MM.1S (cell line): ENCODE results near the gene TNS2.

ENCODE experiments used
- DNase-seq: peaks from one replicate; pipeline ENCODE4 v3.0.0-alpha.2; 2015
- H2AFZ ChIP-seq: fragments of 300-600 bp; sonication (generic); 2 replicates; pipeline ENCODE4 v1.6.0; 2016; ENCODE audit warnings: antibody characterized with exemption, low read length
- H3F3A ChIP-seq: fragments of 300-600 bp; sonication (generic); 2 replicates; pipeline ENCODE4 v1.6.1; 2016; ENCODE audit warnings: mild to moderate bottlenecking, antibody characterized with exemption, low read length, moderate library complexity, mixed read lengths; ENCODE audit not compliant: insufficient read depth
- H3K27ac ChIP-seq: fragments of 300-600 bp; sonication (generic); 2 replicates; pipeline ENCODE4 v1.5.1; 2016; ENCODE audit warnings: mild to moderate bottlenecking, low read length
- H3K27me3 ChIP-seq: fragments of 300-600 bp; sonication (generic); replicated peaks from 2 replicates; pipeline ENCODE4 v1.6.0; 2016; ENCODE audit warnings: low read length; ENCODE audit not compliant: insufficient read depth
- H3K36me3 ChIP-seq: fragments of 300-600 bp; sonication (generic); replicated peaks from 2 replicates; pipeline ENCODE4 v1.6.1; 2016; ENCODE audit warnings: mild to moderate bottlenecking, low read length, mixed read lengths; ENCODE audit not compliant: insufficient read depth
- H3K4me1 ChIP-seq: fragments of 300-600 bp; sonication (generic); 2 replicates; pipeline ENCODE4 v1.6.1; 2016; ENCODE audit warnings: low read length, mixed read lengths
- H3K4me2 ChIP-seq: fragments of 300-600 bp; sonication (generic); 2 replicates; pipeline ENCODE4 v1.6.0; 2016; ENCODE audit warnings: low read depth, low read length
- H3K4me3 ChIP-seq: fragments of 300-600 bp; sonication (generic); 2 replicates; pipeline ENCODE4 v1.5.1; 2016; ENCODE audit warnings: low read length, mixed read lengths
- H3K79me2 ChIP-seq: fragments of 300-600 bp; sonication (generic); 2 replicates; pipeline ENCODE4 v1.6.1; 2016; ENCODE audit warnings: mixed run types, low read length, mixed read lengths
- H3K9ac ChIP-seq: fragments of 300-600 bp; sonication (generic); 2 replicates; pipeline ENCODE4 v1.6.1; 2016; ENCODE audit warnings: low read length, mixed read lengths
- H3K9me2 ChIP-seq: fragments of 300-600 bp; sonication (generic); replicated peaks from 2 replicates; pipeline ENCODE4 v1.6.1; 2016; ENCODE audit warnings: mild to moderate bottlenecking, low read length, mixed read lengths; ENCODE audit not compliant: insufficient read depth
- H3K9me3 ChIP-seq: fragments of 300-600 bp; sonication (generic); replicated peaks from 2 replicates; pipeline ENCODE4 v1.6.1; 2016; ENCODE audit warnings: mild to moderate bottlenecking, low read length, mixed read lengths; ENCODE audit not compliant: insufficient read depth
- H4K20me1 ChIP-seq: fragments of 300-600 bp; sonication (generic); 2 replicates; pipeline ENCODE4 v1.6.1; 2016; ENCODE audit warnings: mild to moderate bottlenecking, low read length, moderate library complexity, mixed read lengths; ENCODE audit not compliant: insufficient read depth
- EZH2 ChIP-seq: fragments of 300-600 bp; sonication (generic); optimal IDR thresholded peaks from 2 replicates; pipeline ENCODE3; 2017; ENCODE audit warnings: low read depth, mild to moderate bottlenecking, antibody characterized with exemption, low read length, mixed read lengths
- EZH2phosphoT487 ChIP-seq: fragments of 300-600 bp; sonication (generic); IDR thresholded peaks from 2 replicates; pipeline ENCODE4 v1.6.1; 2018; ENCODE audit warnings: antibody characterized with exemption, low read length
- TF ChIP-seq, protein P1 (sequence below): fragments of 300-600 bp; sonication (generic); IDR thresholded peaks from 2 replicates; pipeline ENCODE4 v1.5.1; 2016; ENCODE audit warnings: antibody characterized with exemption, low read length, mixed read lengths

The TNS2 gene, protein sequence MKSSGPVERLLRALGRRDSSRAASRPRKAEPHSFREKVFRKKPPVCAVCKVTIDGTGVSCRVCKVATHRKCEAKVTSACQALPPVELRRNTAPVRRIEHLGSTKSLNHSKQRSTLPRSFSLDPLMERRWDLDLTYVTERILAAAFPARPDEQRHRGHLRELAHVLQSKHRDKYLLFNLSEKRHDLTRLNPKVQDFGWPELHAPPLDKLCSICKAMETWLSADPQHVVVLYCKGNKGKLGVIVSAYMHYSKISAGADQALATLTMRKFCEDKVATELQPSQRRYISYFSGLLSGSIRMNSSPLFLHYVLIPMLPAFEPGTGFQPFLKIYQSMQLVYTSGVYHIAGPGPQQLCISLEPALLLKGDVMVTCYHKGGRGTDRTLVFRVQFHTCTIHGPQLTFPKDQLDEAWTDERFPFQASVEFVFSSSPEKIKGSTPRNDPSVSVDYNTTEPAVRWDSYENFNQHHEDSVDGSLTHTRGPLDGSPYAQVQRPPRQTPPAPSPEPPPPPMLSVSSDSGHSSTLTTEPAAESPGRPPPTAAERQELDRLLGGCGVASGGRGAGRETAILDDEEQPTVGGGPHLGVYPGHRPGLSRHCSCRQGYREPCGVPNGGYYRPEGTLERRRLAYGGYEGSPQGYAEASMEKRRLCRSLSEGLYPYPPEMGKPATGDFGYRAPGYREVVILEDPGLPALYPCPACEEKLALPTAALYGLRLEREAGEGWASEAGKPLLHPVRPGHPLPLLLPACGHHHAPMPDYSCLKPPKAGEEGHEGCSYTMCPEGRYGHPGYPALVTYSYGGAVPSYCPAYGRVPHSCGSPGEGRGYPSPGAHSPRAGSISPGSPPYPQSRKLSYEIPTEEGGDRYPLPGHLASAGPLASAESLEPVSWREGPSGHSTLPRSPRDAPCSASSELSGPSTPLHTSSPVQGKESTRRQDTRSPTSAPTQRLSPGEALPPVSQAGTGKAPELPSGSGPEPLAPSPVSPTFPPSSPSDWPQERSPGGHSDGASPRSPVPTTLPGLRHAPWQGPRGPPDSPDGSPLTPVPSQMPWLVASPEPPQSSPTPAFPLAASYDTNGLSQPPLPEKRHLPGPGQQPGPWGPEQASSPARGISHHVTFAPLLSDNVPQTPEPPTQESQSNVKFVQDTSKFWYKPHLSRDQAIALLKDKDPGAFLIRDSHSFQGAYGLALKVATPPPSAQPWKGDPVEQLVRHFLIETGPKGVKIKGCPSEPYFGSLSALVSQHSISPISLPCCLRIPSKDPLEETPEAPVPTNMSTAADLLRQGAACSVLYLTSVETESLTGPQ (N-terminal part only)

DNA sequence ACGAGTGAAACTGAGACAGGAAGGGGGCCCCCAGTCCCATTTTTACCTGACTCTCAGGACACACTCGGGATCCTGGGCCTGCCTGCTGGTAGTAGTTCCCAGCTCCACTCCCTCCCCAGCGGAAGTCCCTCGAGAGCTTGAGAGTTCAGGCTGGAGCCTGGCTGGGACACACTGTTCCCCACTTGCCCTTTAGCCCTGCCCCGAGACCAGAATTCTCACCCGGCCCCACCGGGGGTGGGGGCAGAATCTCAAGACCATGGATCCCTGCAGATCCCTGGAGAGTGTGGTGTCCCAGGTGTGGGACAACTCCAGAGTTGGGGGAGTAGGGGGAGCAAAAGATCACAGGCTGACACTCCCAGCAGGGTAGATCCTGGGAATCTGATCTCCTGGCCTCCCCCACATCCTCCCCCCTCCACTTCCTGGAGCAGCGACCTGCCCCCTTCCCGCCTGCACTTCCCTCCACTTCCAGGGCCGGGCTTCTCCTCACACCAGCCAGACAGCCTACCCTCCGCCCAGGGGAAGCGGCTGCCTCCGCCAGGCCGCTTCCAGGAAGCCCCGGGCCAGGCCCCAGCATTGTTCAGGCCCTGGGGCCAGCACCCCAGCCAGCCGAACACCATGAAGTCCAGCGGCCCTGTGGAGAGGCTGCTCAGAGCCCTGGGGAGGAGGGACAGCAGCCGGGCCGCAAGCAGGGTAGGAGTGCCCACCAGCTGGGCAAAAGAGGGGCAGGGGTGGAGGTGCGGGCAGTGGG lies at the start of gene TNS2:
Gene TNS2, plus strand, starts transcription at position 495 of the 748 bp plus-strand sequence. Its CDS starts 121 bp downstream, at position 616.
- Histone ChIP-seq H3K27me3 (peaks cover 6% of the 10 kb centered on the region; the same call in 1 of the 2 replicates), H3F3A (peaks cover 19% of the 10 kb centered on the region; the same call in 1 of the 2 replicates), H2AFZ (no peak within 1 kb of the TSS), H3K9ac (no peak within 1 kb of the TSS), H4K20me1 (no peaks in the 10 kb centered on the region), H3K4me2 (no peak within 1 kb of the TSS), H3K36me3 (no peaks in the 10 kb centered on the region), H3K4me1 (0 out of 2 replicates have a peak, but pooled peaks cover 5% of the 10 kb centered on the region), H3K4me3 (no peak within 1 kb of the TSS), H3K9me3 (no peaks in the 10 kb centered on the region), H3K27ac (no peak within 1 kb of the TSS), H3K9me2 (no peaks in the 10 kb centered on the region), H3K79me2 (no peaks in the 10 kb centered on the region)
- no peak for TF ChIP-seq EZH2
- no peak for TF ChIP-seq EZH2phosphoT487
- TF ChIP-seq, protein P1, sequence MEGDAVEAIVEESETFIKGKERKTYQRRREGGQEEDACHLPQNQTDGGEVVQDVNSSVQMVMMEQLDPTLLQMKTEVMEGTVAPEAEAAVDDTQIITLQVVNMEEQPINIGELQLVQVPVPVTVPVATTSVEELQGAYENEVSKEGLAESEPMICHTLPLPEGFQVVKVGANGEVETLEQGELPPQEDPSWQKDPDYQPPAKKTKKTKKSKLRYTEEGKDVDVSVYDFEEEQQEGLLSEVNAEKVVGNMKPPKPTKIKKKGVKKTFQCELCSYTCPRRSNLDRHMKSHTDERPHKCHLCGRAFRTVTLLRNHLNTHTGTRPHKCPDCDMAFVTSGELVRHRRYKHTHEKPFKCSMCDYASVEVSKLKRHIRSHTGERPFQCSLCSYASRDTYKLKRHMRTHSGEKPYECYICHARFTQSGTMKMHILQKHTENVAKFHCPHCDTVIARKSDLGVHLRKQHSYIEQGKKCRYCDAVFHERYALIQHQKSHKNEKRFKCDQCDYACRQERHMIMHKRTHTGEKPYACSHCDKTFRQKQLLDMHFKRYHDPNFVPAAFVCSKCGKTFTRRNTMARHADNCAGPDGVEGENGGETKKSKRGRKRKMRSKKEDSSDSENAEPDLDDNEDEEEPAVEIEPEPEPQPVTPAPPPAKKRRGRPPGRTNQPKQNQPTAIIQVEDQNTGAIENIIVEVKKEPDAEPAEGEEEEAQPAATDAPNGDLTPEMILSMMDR: no peak
- DNase-seq: no peak

DNA sequence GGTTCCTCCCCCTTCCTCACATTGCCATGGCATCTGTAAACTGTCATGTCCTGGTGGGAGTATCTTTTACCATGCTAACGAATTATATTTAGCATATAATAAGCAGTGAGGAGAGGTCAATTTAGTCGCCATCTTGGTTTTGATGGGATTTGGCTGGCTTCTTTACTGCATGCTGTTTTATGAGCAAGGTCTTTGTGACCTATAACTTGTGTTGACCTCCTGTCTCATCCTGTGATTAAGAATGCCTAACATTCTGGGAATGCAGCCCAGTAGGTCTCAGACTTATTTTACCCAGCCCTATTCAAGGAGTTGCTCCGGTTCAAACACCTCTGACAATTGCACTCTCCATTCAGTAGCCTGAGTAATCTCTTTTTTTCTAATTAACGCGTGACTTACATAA lies 45.7 kb upstream of the TNS2 start:
- H3K9ac ChIP-seq: no peak overlapping the region
- no peaks in the 10 kb centered on the region; the same call in 1 of the 2 replicates for H3K36me3 ChIP-seq
- no peaks in the 10 kb centered on the region for H3K9me3 ChIP-seq
- no peak overlapping the region for H3K4me3 ChIP-seq
- H3K9me2 ChIP-seq: no peaks in the 10 kb centered on the region
- DNase-seq: no peak
- no peak overlapping the region for H2AFZ ChIP-seq
- TF ChIP-seq EZH2 (no peak), EZH2phosphoT487 (no peak)
- TF ChIP-seq, protein P1: no peak
- H3K27ac ChIP-seq: no peak overlapping the region
- no peaks in the 10 kb centered on the region for H3K27me3 ChIP-seq
- H3K4me1 ChIP-seq: peaks cover 11% of the 10 kb centered on the region
- peaks cover 8% of the 10 kb centered on the region; the same call in 1 of the 2 replicates for H4K20me1 ChIP-seq
- H3F3A ChIP-seq: peaks cover 16% of the 10 kb centered on the region
- peaks cover 29% of the 10 kb centered on the region for H3K79me2 ChIP-seq
- no peak overlapping the region for H3K4me2 ChIP-seq

DNA sequence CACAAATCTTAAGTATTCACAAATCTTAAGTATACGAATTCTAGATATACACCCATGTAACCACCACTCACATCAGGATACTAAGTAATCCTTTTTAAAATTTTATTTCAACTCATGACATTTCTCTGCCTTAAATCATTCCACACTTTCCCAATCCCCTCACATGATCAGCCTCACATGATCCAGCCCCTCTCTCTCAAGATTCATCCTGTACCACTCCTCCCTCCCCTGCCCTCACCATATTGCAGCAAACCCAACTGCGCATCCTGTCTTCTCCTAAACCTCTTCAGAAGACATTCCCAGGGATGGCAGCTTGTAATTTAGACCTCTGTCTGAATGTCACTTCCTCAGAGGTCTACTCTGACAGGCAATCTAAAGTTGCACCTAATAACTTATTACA lies 45.3 kb upstream of the TNS2 start:
- Histone ChIP-seq H4K20me1 (peaks cover 8% of the 10 kb centered on the region; the same call in 1 of the 2 replicates), H3K4me3 (no peak overlapping the region), H3K79me2 (peaks cover 33% of the 10 kb centered on the region), H3K4me2 (no peak overlapping the region), H3K9me2 (no peaks in the 10 kb centered on the region), H3F3A (peaks cover 16% of the 10 kb centered on the region), H3K9me3 (no peaks in the 10 kb centered on the region), H2AFZ (no peak overlapping the region), H3K4me1 (peaks cover 11% of the 10 kb centered on the region), H3K27ac (no peak overlapping the region), H3K36me3 (no peaks in the 10 kb centered on the region; the same call in 1 of the 2 replicates), H3K9ac (no peak overlapping the region), H3K27me3 (no peaks in the 10 kb centered on the region)
- TF ChIP-seq EZH2phosphoT487: no peak
- TF ChIP-seq EZH2: no peak
- TF ChIP-seq, protein P1: no peak
- no peak for DNase-seq
